HEK293T (cell line): ENCODE data around the gene ANKRD52.

Experiments
- CTBP1 ChIP-seq: fragments of 450-650 bp; IDR thresholded peaks from 2 replicates; pipeline ENCODE4 v1.6.1; 2016; ENCODE audit warnings: borderline replicate concordance
- FOXK2 ChIP-seq: fragments of 450-650 bp; IDR thresholded peaks from 2 replicates; pipeline ENCODE4 v1.6.1; 2016; ENCODE audit warnings: mild to moderate bottlenecking
- FOXM1 ChIP-seq: fragments of 450-650 bp; IDR thresholded peaks from 2 replicates; pipeline ENCODE4 v1.6.1; 2017; ENCODE audit warnings: mild to moderate bottlenecking, borderline replicate concordance
- L3MBTL2 ChIP-seq: fragments of 450-650 bp; conservative IDR thresholded peaks from 2 replicates; pipeline ENCODE4 v1.6.1; 2016; ENCODE audit warnings: mild to moderate bottlenecking
- LEF1 ChIP-seq: fragments of 450-650 bp; IDR thresholded peaks from 2 replicates; pipeline ENCODE4 v1.6.1; 2017; ENCODE audit warnings: mild to moderate bottlenecking, borderline replicate concordance
- SUZ12 ChIP-seq: fragments of 450-650 bp; IDR thresholded peaks from 2 replicates; pipeline ENCODE4 v1.6.1; 2016; ENCODE audit warnings: mild to moderate bottlenecking
- TARDBP ChIP-seq: fragments of 450-650 bp; IDR thresholded peaks from 2 replicates; pipeline ENCODE4 v1.6.1; 2016

- TF ChIP-seq L3MBTL2 (no peak), CTBP1 (no peak), FOXM1 (no peak), FOXK2 (no peak), LEF1 (no peak), SUZ12 (no peak), TARDBP (no peak)
These were observed 34.5 kb downstream of the ANKRD52 start for GRCh38 chr12:56223571-56224101.
